Thymus (tissue), 11 donors: ENCODE data around the gene TXLNA. TPM values are rescaled to one million over a fixed set of nuclear protein-coding genes. Genes with fewer than 3 reads are reported as not detected.

Experiments used
- DNase-seq, 9 donors: peaks; one replicate each; pipeline ENCODE4 v3.0.0-alpha.2; 2013; ENCODE audit warnings: low spot score in 9 of 9, low read depth in 6 of 9, missing footprints in 1 of 9
- H3K27ac ChIP-seq, 2 donors: one replicate each; pipeline ENCODE4 v1.5.1; 2013; ENCODE audit warnings: control low read depth in 1 of 2, low read depth in 1 of 2, low read length in 1 of 2, mild to moderate bottlenecking in 1 of 2, moderate library complexity in 1 of 2
- H3K27me3 ChIP-seq, 2 donors: one replicate each; pipeline ENCODE4 v1.5.1; 2013; ENCODE audit warnings: low read length in 1 of 2; ENCODE audit not compliant: control insufficient read depth in 2 of 2, insufficient read depth in 1 of 2
- H3K36me3 ChIP-seq, 2 donors: one replicate each; pipeline ENCODE4 v1.5.1; 2013; ENCODE audit warnings: low read length in 1 of 2, mild to moderate bottlenecking in 1 of 2, moderate library complexity in 1 of 2; ENCODE audit not compliant: control insufficient read depth in 2 of 2, insufficient read depth in 2 of 2
- H3K4me1 ChIP-seq, 2 donors: one replicate each; pipeline ENCODE4 v1.5.1; 2013; ENCODE audit warnings: low read length in 2 of 2; ENCODE audit not compliant: control insufficient read depth in 2 of 2, insufficient read depth in 2 of 2
- H3K4me3 ChIP-seq, 2 donors: one replicate each; pipeline ENCODE4 v1.5.1; 2013; ENCODE audit warnings: low read length in 2 of 2, control low read depth in 1 of 2, mild to moderate bottlenecking in 1 of 2
- H3K9me3 ChIP-seq, 2 donors: one replicate each; pipeline ENCODE4 v1.5.1; 2013; ENCODE audit warnings: low read length in 1 of 2, mild to moderate bottlenecking in 1 of 2; ENCODE audit not compliant: control insufficient read depth in 2 of 2, insufficient read depth in 1 of 2
- WGBS: extraction: QIAGEN DNeasy Blood & Tissue Kit; methylation state at CpG from one replicate; pipeline ENCODE4 v1.1.7; 2013; 5-methylcytosine and 5-hydroxymethylcytosine counted together
- polyA plus RNA-seq: library from polyadenylated mRNA; stranded (reverse); fragments of 200-250 nt; gene quantifications from one replicate; pipeline ENCODE4 v1.2.3, GENCODE V29; 2013
- total RNA-seq: library from RNA; stranded (reverse); fragments of 120-200 nt; gene quantifications from one replicate; pipeline ENCODE4 v1.2.4, GENCODE V29; 2013
- donor health status: healthy.

TXLNA gene
- total and polyA plus RNA-seq, 2 donors = 17.7 to 33.1 TPM

GRCh38 chr1:32231843-32232432, 52.5 kb downstream of the TXLNA start:
- H3K4me3 ChIP-seq = no peak overlapping the region
- no peak for DNase-seq
- no peaks in the 10 kb centered on the region for H3K9me3 ChIP-seq
- no peaks in the 10 kb centered on the region for H3K4me1 ChIP-seq
- H3K36me3 ChIP-seq = peaks cover 49 to 56% of the 10 kb centered on the region in 2 donors
- WGBS = 95% methylated on average over 5 of the region's 5 CpGs
- no peak overlapping the region for H3K27ac ChIP-seq
- no peaks in the 10 kb centered on the region for H3K27me3 ChIP-seq

GRCh38 chr1:32232558-32233304, 53.3 kb downstream of the TXLNA start:
- Histone ChIP-seq H3K9me3 (no peaks in the 10 kb centered on the region), H3K27ac (no peak overlapping the region), H3K4me3 (no peak overlapping the region), H3K4me1 (no peaks in the 10 kb centered on the region), H3K36me3 (peaks cover 41 to 48% of the 10 kb centered on the region in 2 donors), H3K27me3 (no peaks in the 10 kb centered on the region)
- DNase-seq = no peak
- 96% methylated on average over 8 of the region's 8 CpGs for WGBS

GRCh38 chr1:32234792-32235191, 55.3 kb downstream of the TXLNA start:
- no peak overlapping the region for H3K4me3 ChIP-seq
- H3K36me3 ChIP-seq = peaks cover 28 to 30% of the 10 kb centered on the region in 2 donors
- H3K4me1 ChIP-seq = peaks cover 0 to 9% of the 10 kb centered on the region in 2 donors
- no peak for DNase-seq
- H3K27ac ChIP-seq = no peak overlapping the region
- H3K9me3 ChIP-seq = no peaks in the 10 kb centered on the region
- peaks cover 0 to 2% of the 10 kb centered on the region in 2 donors for H3K27me3 ChIP-seq
- 97% methylated on average over 7 of the region's 7 CpGs for WGBS

- no peak overlapping the region for H3K27ac ChIP-seq
- H3K36me3 ChIP-seq = peaks cover 0 to 2% of the 10 kb centered on the region in 2 donors
- no peak overlapping the region for H3K4me3 ChIP-seq
- H3K4me1 ChIP-seq = peaks cover 4 to 36% of the 10 kb centered on the region in 2 donors
- 65% methylated on average over 4 of the region's 4 CpGs for WGBS
- no peak for DNase-seq
- no peaks in the 10 kb centered on the region for H3K9me3 ChIP-seq
- H3K27me3 ChIP-seq = peaks cover 0 to 12% of the 10 kb centered on the region in 2 donors
Measured at GRCh38 chr1:32239337-32239736, 59.9 kb downstream of the TXLNA start.

- 97% methylated on average over 20 of the region's 20 CpGs for WGBS
- H3K4me3 ChIP-seq = peak overlapping the region; percentile 63 to 66
- DNase-seq = no peak
- no peaks in the 10 kb centered on the region for H3K9me3 ChIP-seq
- no peak overlapping the region for H3K27ac ChIP-seq
- no peaks in the 10 kb centered on the region for H3K36me3 ChIP-seq
- H3K4me1 ChIP-seq = peaks cover 4 to 36% of the 10 kb centered on the region in 2 donors
- peaks cover 0 to 12% of the 10 kb centered on the region in 2 donors for H3K27me3 ChIP-seq
Measured at GRCh38 chr1:32239790-32240139, 60.3 kb downstream of the TXLNA start.

- WGBS = 8% methylated on average over 62 of the region's 62 CpGs
- H3K36me3 ChIP-seq = no peaks in the 10 kb centered on the region
- DNase-seq = peak in 2 of 9 donors; percentile 65 to 74
- H3K27ac ChIP-seq = peak overlapping the region; percentile 23 to 25
- peaks cover 4 to 36% of the 10 kb centered on the region in 2 donors for H3K4me1 ChIP-seq
- H3K4me3 ChIP-seq = peak overlapping the region; percentile 63 to 66
- peaks cover 0 to 12% of the 10 kb centered on the region in 2 donors for H3K27me3 ChIP-seq
- H3K9me3 ChIP-seq = no peaks in the 10 kb centered on the region
Measured at GRCh38 chr1:32240140-32240951, 60.9 kb downstream of the TXLNA start.

GRCh38 chr1:32241001-32241763, 61.7 kb downstream of the TXLNA start:
- no peaks in the 10 kb centered on the region for H3K36me3 ChIP-seq
- H3K9me3 ChIP-seq = no peaks in the 10 kb centered on the region
- peak overlapping the region; percentile 63 to 66 for H3K4me3 ChIP-seq
- H3K27ac ChIP-seq = peak overlapping the region; percentile 23 to 64
- peaks cover 6 to 36% of the 10 kb centered on the region in 2 donors for H3K4me1 ChIP-seq
- peak in 2 of 9 donors; percentile 52 to 72 for DNase-seq
- peaks cover 0 to 12% of the 10 kb centered on the region in 2 donors for H3K27me3 ChIP-seq
- 4% methylated on average over 55 of the region's 55 CpGs for WGBS

- Histone ChIP-seq H3K27me3 (peaks cover 0 to 12% of the 10 kb centered on the region in 2 donors), H3K4me1 (peaks cover 6 to 46% of the 10 kb centered on the region in 2 donors), H3K9me3 (no peaks in the 10 kb centered on the region), H3K27ac (no peak overlapping the region), H3K36me3 (no peaks in the 10 kb centered on the region), H3K4me3 (no peak overlapping the region)
- no peak for DNase-seq
- 40% methylated on average over 7 of the region's 7 CpGs for WGBS
Measured at GRCh38 chr1:32242341-32242851, 62.9 kb downstream of the TXLNA start.
